ENCODE measurements around the gene C17orf113.

The C17orf113 gene

GRCh38 chr17:42072323-42073187, 22.2 kb upstream of the C17orf113 start:
- peak; percentile 68 for DNase-seq

DNA sequence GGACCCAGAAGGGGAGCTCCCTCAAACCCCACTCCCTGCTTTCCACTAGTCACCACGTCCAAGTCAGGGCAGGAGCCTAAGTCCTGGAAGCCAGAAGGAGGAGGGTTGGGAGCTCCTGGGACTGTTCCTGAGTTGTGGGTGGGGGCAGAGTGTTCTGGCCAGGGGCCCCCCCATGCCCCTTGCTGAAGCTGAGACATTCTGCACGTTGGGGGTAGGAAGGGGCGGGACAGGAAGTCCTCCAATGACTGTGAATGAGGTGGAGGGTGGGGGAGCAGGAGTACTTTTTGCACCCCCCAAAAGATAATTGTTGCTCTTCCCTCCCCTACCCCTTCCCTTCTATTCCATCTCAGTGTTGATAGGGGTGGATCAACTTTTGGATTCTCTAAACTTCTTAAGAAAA, 21.4 kb upstream of the C17orf113 start:
- DNase-seq = no peak

DNA sequence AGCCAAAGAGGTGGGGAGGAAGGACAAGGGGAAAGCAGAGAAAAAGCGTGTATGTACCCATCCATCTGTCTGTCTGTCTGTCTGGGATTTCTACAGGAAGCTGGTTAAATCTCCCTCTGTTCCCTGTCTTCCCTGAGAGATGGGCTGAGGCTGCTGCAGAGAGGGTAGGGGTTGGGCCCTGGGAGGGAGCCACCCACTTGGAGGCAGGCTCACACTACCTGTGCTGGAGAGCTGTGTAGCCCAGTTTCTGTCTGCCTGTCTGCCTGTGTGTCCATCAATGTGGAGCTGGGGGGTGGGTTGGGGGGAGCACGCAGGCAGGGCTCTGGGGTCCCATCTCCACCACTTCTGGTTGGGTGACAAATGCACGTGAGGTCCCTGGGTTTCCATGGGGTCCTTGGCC, 18.6 kb upstream of the C17orf113 start:
- peak; percentile 44 for DNase-seq

DNA sequence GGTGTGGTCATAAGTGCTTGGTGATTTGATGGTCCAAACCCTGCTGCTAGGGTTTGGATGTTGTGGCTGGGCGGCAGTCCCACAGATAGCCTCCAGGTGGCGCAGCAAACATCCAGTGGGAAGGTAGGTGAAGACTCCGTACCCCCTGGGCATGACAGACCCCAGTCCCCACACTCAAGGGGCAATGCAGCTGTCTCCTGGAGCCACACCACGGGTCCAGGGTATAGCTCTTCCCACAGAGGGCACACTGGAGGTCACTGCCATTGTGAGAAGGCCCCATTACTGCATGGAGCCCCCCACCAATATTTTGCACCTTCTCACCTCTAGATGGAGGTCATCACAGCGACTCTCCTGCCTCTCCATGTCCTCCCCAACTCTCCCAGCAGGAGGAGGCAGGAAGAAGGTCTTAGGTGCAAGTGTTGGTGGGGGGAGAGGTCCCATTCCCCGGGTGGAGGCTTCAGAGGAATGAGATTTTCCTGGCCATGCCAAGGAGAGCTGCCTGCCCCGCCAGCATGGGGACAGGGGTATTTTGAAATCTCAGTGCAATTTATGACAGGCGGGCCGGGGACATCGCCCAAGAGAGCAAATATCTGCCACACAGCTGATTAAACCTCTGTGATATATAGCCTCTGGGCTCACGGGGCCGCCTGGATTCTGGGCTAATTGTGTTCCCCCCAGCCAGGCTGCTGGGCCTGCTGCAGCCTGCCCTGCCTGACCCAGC, 17.1 kb upstream of the C17orf113 start:
- peak; percentile 59 for DNase-seq

GRCh38 chr17:42065201-42065600, 14.8 kb upstream of the C17orf113 start:
- no peak for DNase-seq

DNA sequence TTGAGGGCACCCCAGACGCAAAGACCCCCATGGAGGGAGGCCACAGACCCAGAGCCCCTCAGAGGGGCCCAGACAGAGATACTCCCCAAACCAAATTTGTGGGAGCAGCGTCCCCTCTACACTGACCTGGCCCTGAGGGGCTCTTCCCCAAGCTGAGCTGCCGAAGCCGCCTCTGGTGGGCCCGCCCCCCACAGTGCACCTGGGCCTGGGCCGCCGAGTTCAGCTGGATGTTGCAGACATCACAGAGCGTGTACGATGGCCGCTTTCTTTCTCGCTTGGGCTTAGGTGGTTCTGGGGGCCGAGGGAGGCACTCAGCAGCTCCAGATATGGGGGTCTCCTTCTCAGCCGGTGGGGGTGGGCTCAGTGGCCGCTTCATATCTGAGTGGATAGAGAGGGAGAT, 12.3 kb upstream of the C17orf113 start:
- DNase-seq = no peak

GRCh38 chr17:42061646-42062487, 11.5 kb upstream of the C17orf113 start:
- no peak for DNase-seq

DNA sequence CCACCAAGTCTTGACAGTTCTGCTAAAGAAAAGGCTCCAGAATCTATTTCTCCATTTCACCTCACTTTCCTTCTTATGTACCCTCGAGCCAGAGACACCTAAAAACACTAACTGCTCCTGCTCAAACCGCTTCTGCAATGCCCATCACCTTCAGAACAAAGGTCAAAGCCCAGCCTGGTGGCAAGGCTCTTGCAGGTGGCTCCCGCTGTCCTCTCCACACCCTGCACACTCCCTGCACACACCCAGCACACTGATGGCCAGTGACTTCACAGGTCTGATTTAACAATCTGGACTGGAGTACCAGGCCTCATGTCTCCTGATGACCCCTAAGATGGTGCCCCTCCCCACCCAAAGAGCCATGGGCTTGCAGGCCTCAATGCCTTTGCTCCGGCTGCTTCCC, 9.8 kb upstream of the C17orf113 start:
- no peak for DNase-seq

DNA sequence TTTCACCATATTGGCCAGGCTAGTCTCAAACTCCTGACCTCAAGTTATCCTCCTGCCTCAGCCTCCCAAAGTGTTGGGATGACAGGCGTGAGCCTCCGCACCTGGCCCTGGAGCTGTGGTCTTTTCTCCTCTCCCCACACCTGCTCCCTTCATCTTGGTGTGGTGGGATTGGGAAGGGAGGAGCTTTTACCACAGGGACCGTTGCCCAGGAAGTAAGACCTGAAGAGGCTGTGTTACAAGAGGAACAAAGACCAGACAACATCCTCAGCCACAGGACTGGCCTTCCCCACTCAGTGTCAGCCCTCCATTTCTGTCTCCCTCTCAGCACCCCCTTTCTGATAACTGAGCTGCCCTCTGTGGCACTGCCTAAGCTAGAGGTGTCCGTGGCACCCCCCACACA, 9.4 kb upstream of the C17orf113 start:
- DNase-seq = no peak

DNA sequence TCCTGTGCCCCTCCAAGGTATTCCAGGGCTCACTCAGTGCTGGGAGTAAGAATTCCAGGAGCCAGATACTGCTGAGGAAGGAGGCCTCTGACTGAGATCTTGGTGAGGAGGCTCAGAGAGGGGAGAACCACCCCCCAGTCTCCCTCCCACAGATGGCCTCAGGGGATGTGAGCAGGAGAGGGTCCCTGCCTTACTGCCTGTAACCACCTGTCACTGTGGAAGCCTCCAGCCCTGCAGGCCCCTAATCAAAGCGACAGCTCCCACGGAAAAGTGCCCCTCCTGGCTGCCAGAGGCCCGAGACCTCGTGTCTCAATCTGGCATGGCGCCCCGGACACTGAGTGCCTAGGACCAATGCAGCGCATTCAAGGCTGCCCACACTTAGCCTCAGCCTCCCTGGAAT, 7.7 kb upstream of the C17orf113 start:
- no peak for DNase-seq

- no peak for DNase-seq
Measured at GRCh38 chr17:42056635-42057034, 6.2 kb upstream of the C17orf113 start.

- peak; percentile 32 for DNase-seq
Measured at GRCh38 chr17:42055496-42055895, 5.1 kb upstream of the C17orf113 start.

GRCh38 chr17:42055027-42055426, 4.6 kb upstream of the C17orf113 start:
- no peak for DNase-seq

- DNase-seq = no peak
Measured at GRCh38 chr17:42053731-42054500, 3.5 kb upstream of the C17orf113 start.

- DNase-seq = no peak
Measured at GRCh38 chr17:42052346-42052877, 2.0 kb upstream of the C17orf113 start.

- DNase-seq = no peak
Measured at GRCh38 chr17:42051645-42052044, 1.2 kb upstream of the C17orf113 start.

DNA sequence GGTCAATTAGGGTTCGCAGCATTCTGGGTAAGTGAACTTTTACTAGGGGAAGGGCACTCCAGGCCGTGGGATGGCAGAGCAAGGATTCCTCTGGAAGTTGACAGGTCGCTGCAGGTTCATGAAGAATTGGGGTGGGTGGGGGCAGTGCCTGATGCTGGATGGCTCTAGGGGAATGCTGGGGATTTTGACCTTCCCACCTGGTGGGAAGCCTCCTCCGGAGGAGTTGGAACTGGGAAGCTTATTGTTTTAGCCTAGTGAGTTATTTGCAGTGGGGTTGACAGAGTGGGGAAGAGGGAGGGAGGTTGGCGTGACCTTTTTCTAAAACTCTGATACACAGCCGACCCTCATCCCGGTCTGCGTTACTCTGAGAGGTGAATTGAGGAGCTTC, 606 bp upstream of the C17orf113 start:
- no peak for DNase-seq

DNA sequence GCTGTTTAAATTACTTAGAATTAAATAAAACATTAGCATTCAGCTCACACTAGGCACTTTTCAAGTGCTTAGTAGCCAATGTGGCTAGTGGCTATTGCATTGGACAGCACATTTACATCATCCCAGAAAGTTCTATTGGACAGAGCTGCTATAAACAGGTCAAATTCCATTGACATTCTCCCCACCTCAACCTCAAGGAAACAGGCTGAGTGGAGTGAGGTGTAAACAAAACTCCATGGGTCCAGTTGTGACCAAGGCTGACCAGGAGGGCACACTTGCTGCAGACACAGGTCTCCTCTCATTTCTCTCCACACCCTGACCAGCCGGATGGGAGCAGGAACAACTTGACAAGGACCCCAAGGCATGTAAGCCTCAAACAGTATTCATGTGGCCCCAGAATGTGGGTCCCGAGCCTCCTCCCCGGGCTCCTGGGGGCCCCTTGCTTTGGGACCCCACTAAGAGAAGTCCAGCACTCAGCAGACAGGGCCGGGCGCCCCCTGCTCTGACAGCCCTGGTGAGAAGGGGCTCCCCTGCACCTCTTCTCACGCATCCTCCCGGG, 488 bp downstream of the C17orf113 start:
- no peak for DNase-seq

DNA sequence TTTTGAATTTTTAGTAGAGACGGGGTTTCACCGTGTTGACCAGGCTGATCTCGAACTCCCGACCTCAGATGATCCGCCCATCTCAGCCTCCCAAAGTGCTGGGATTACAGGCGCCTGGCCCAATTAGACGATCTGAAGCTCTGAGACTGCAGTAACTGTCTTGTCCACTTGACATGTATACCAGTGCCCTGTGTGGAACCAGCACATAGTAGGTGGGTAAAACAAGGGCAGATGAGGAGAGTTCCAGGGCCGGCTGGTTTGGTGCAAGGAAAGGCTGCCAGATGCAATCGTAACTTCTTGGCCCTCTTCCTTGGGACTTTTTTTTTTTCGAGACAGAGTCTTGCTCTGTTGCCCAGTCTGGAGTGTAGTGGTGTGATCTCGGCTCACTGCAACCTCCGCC, 3.1 kb downstream of the C17orf113 start:
- no peak for DNase-seq

GRCh38 chr17:42045719-42046118, 4.7 kb downstream of the C17orf113 start:
- no peak for DNase-seq

- DNase-seq = no peak
Measured at GRCh38 chr17:42042598-42043319, 7.6 kb downstream of the C17orf113 start.
